GM21737 (cell line): ENCODE results near the gene SERGEF.
"Not testable (repeated sequence)": the region's sequence is repeated elsewhere in the genome, so short reads cannot be mapped to it uniquely, and the experiment has no call there.

Experiments
- ATAC-seq: cut with Tn5 transposase; IDR thresholded peaks from one replicate; pipeline ENCODE4 v1.9.1; 2021; ENCODE audit warnings: mild to moderate bottlenecking, moderate library complexity; ENCODE audit not compliant: unreplicated experiment

The SERGEF gene

GRCh38 chr11:17914957-17915356 lies 97.9 kb downstream of the SERGEF start:
- ATAC-seq, result no peak

DNA sequence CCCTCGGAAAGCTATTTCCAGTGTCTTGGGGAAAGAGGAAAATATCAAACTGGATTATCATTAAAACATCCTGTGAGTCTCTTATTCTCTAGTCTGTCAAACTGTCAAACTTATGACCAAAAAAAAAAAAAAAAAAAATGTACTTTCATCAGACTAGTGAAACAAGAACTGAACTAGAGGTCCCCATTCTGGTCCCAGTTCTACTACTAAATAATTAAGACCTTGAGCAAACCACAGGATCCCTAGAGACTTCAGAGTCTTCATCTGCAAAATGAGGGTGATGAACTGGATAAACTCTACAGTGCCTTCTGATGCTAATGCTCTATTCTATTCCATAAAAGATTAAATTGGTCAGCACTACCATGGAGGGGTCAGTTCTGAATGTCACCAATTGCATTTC lies 105.8 kb downstream of the SERGEF start:
- no peak for ATAC-seq

GRCh38 chr11:17906436-17906835 lies 106.4 kb downstream of the SERGEF start:
- no peak for ATAC-seq

GRCh38 chr11:17905477-17905876 lies 107.4 kb downstream of the SERGEF start:
- peak; percentile 82 for ATAC-seq

DNA sequence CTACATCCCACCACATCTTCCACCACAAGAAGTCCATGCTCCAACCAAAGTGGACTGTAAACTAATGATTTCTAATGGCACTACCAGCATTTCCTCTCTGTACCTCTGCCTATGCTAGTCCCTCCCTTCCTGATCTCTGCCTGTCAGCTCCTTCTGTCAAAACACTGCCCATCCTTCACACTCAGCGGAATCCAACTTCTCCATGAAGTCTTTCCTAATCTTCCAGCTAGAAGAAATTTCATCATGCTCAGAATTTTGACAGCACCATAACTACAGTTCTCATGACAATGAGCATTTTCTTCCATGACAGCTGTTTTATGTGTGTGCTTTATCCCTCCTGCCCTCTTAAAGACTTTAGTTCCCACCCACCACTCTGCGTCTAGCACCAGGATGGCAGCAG lies 111.4 kb downstream of the SERGEF start:
- ATAC-seq, result no peak

GRCh38 chr11:17898782-17899181 lies 114.1 kb downstream of the SERGEF start:
- no peak for ATAC-seq

- ATAC-seq, result no peak
These were observed 114.8 kb downstream of the SERGEF start for GRCh38 chr11:17898071-17898470.

DNA sequence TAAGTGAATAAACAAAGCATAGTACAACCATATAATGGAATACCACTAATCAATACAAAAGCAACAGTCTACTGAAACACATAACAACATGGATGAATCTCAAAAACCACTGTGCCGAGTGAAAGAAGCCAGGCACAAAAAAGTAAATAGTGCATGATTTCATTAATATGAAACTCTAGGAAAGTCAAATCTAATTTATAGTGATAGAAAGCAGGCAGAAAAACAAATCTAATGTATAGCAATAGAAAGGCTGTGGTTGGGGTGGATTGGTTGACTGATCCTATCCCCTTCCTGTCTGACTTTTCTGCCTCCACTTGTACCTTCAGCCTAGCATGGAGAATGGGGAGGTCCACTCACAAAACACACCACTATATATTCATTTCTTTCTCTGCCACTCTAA lies 115.4 kb downstream of the SERGEF start:
- no peak for ATAC-seq

- ATAC-seq, result not testable (repeated sequence)
These were observed 116.2 kb downstream of the SERGEF start for GRCh38 chr11:17896496-17897151.

DNA sequence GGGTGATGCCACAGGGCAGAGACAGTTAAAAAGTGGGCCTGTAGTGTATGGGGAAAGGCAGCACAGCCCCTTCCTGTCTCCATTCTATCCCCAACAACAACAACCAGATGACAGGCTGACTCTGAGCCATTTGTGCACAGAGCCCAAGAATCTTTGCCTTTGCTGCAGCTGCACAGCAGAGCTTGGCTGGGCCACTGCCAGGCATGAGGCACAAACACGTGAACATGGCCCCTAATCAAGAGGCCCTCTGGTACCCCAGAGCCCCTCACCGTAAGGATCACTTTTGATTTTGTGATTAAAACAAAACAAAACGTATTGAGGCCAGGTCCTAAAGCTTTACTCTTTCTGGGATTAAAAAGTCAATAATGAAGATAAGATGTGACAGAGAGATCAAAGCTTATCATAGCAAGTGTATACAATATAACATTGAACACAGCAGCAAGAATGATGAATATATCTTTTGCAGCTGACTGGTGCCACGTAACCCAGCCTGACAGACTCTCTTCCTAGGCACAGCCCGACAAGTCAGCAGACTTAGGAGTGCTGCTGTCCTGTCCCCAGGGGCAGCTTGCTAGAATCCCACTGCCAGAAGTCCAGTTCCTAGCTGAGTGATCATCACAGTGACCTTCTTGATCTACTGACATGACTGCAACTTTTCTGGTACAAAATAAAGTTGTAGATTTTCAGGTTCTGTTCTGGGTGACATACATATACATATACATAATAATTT lies 117.8 kb downstream of the SERGEF start:
- ATAC-seq, result no peak

DNA sequence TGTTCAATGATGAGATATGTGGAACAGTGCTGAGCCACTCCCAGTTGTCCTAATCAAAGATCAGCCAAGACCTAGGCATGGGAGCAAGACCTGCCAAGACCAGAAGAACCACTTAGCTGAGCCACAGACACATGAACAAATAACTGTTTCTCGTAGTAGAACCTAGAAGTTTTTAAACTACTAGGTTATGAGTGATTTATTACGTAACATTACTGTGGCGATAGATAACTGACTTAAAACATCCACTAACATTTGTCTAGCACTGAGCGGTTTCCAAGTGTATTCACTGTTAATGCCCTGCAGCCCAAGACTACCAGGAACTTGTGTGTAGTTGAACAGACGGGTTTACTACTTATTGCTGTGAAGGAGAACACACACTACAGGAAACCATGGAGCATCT lies 120.4 kb downstream of the SERGEF start:
- no peak for ATAC-seq

DNA sequence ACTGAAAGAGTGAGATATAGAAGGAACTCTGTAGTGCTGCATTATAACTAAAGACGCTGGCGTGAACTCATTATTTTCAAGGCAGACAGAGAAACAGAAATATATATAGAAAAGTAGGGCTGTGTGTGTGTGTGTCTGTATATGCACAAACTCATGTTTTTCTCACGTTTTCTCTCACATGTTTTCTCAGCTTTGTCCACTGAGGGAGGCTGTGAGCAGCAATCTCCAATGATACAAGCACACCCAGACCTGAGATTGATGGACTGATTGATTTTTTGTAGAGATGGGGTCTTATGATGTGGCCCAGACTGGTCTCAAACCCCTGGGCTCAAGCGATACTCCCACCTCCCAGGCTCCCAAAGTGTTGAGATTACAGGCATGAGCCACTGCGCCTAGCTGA lies 122.5 kb downstream of the SERGEF start:
- no peak for ATAC-seq

DNA sequence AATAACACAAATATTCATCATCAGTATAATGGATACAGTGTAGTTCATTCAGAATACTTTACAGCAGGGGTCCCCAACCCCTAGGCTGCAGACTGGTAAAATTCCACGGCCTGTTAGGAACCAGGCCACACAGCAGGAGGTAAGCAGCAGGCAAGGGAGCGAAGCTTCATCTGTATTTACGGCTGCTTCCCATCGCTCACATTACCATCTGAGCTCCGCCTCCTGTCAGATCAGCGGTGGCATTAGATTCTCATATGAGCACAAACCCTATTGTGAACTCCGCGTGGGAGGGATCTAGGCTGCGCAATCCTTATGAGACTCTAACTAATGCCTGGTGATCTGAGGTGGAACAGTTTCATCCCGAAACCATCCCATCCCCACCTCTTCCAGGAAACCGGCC lies 125.1 kb downstream of the SERGEF start:
- no peak for ATAC-seq

- no peak for ATAC-seq
These were observed 128.9 kb downstream of the SERGEF start for GRCh38 chr11:17883946-17884345.

DNA sequence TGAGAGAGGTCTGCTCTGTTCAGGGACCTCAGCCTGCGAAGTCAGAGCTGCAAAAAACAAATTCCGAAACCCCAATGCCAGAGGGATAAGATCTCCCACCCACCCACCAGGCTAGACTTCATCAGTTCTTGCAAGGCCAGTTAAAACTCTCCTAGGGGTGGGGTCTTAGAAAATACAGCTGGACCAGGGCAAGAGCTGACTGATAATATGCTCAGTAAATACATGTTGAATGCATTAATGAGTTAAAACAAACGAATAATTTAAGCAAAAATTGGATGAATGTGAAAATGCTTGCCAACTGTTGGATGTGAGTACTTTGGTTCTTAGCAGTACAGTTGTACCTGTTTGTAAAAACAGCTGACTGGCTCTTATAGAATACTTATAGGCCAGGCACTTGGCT lies 129.8 kb downstream of the SERGEF start:
- no peak for ATAC-seq

DNA sequence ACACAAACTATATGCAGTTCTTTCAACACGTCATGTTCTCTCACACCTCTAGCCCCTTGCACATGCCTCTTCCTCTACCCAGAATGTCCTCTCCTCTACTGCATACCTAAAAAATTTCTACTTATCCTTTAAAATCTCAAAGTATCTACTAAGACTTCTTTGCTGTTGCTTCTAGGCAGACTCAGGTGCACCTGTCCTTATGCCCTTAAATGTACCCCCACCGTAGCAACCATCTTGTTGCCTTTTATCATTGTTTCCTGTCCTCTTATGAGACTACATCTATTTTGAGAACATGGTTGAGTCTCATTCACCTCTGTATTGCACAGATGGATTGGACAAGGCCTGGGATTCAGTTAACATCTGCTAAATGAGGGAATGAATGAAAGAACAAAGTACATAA lies 134.1 kb downstream of the SERGEF start:
- no peak for ATAC-seq

DNA sequence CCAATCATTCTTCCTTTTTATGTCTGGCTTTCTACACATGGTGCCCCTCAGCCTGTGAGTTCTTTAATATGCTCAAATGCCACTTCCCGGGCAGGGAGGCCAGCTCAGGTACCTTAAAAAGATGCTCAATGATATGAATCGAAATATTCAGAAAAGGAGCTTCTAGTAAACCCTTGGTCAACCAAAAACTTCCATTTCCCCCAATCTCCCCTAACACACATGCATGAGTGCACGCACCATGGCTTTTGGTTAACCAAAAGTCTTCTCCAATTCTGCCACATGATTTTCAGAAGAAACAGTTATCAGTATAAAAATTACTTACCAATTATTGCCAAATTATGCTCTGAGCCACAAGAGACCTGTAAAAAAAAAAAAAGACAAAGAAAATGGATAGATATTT lies 135.0 kb downstream of the SERGEF start:
- ATAC-seq, result no peak

- ATAC-seq, result no peak
These were observed 136.0 kb downstream of the SERGEF start for GRCh38 chr11:17876827-17877226.

- ATAC-seq, result no peak
These were observed 137.0 kb downstream of the SERGEF start for GRCh38 chr11:17875891-17876290.

DNA sequence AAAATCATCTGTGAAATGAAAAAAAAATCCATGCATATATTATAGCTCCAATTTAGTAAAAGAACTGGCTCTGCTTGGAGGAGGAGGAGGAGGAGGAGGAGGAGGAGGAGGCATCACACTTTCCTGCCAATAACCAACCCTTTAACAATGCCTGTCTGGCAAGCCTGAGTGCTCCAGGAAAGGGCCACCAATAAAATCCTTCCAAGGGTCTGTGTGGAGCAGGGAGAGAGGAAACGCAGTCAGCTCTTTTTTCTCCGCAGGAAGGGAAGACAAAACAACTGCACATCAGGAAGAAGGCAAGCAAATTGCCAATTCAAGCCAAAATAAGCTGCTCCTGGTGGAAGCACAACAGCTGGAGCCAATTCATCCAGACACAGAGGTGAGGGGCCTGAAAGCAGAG lies 139.3 kb downstream of the SERGEF start:
- ATAC-seq, result no peak

- ATAC-seq, result not testable (repeated sequence)
These were observed 144.4 kb downstream of the SERGEF start for GRCh38 chr11:17868398-17868797.

DNA sequence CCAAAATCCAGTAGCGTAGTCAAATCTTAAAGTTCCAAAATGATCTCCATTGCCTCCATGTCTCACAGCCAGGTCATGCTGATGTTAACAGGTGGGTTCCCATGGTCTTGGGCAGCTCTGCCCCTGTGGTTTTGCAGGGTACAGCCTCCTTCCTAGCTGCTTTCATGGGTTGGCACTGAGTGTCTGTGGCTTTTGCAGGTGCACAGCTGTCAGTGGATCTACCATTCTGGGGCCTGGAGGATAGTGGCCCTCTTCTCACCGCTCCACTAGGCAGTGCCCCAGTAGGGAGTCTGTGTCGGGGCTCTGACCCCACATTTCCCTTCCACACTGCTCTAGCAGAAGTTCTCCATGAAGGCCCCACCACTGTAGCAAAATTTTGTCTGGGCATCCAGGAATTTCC lies 145.5 kb downstream of the SERGEF start:
- ATAC-seq, result no peak
